H9 (cell line): ENCODE measurements around the gene RPL29. TPM values are rescaled to one million over a fixed set of nuclear protein-coding genes. Genes with fewer than 3 reads are reported as not detected.

Source experiments
- DNase-seq: peaks from one replicate; pipeline ENCODE4 v3.0.0-alpha.2; 2017
- H2AFZ ChIP-seq: one replicate; pipeline ENCODE4 v1.6.1; 2013; ENCODE audit warnings: mild to moderate bottlenecking, low read length, control low read depth, moderate library complexity
- H2AK5ac ChIP-seq: 2 replicates; pipeline ENCODE4 v1.6.1; 2013; ENCODE audit warnings: low read length, control low read depth, mixed read lengths; ENCODE audit not compliant: insufficient read length
- H2BK120ac ChIP-seq: one replicate; pipeline ENCODE4 v1.6.1; 2013; ENCODE audit warnings: low read depth, mild to moderate bottlenecking, low read length, control low read depth, inconsistent platforms; ENCODE audit not compliant: poor library complexity, severe bottlenecking
- H2BK12ac ChIP-seq: 2 replicates; pipeline ENCODE4 v1.6.1; 2013; ENCODE audit warnings: low read length, control low read depth, mixed read lengths, low read depth; ENCODE audit not compliant: insufficient read length
- H2BK15ac ChIP-seq: 2 replicates; pipeline ENCODE4 v1.6.1; 2013; ENCODE audit warnings: low read depth, low read length, control low read depth
- H2BK20ac ChIP-seq: one replicate; pipeline ENCODE4 v1.6.1; 2013; ENCODE audit warnings: low read depth, mild to moderate bottlenecking, low read length, control low read depth, inconsistent platforms; ENCODE audit not compliant: poor library complexity, severe bottlenecking
- H2BK5ac ChIP-seq: 2 replicates; pipeline ENCODE4 v1.6.1; 2013; ENCODE audit warnings: low read length, control low read depth, mixed read lengths; ENCODE audit not compliant: insufficient read length
- H3K14ac ChIP-seq: 2 replicates; pipeline ENCODE4 v1.6.1; 2013; ENCODE audit warnings: low read length, control low read depth; ENCODE audit not compliant: insufficient read depth
- H3K18ac ChIP-seq: 2 replicates; pipeline ENCODE4 v1.6.1; 2013; ENCODE audit warnings: low read depth, mild to moderate bottlenecking, mixed read lengths, low read length, control low read depth; ENCODE audit not compliant: insufficient read length
- H3K23ac ChIP-seq: 2 replicates; pipeline ENCODE4 v1.6.1; 2013; ENCODE audit warnings: low read length, control low read depth, mixed read lengths, low read depth; ENCODE audit not compliant: insufficient read length
- H3K23me2 ChIP-seq: 2 replicates; pipeline ENCODE4 v1.6.1; 2013; ENCODE audit warnings: low read depth, mild to moderate bottlenecking, mixed read lengths, low read length, control low read depth; ENCODE audit not compliant: insufficient read length, poor library complexity, severe bottlenecking
- H3K27ac ChIP-seq: 2 replicates; pipeline ENCODE4 v1.5.1; 2013; ENCODE audit warnings: low read length, control low read depth, mixed read lengths, low read depth; ENCODE audit not compliant: insufficient read length
- H3K27me3 ChIP-seq: 2 replicates; pipeline ENCODE4 v1.6.1; 2013; ENCODE audit warnings: low read length, control low read depth, inconsistent platforms; ENCODE audit not compliant: insufficient read depth
- H3K4ac ChIP-seq: 2 replicates; pipeline ENCODE4 v1.6.1; 2013; ENCODE audit warnings: low read depth, mild to moderate bottlenecking, control low read depth, inconsistent platforms, low read length, moderate library complexity
- H3K4me1 ChIP-seq: 2 replicates; pipeline ENCODE4 v1.6.1; 2013; ENCODE audit warnings: low read length, control low read depth, inconsistent platforms; ENCODE audit not compliant: insufficient read depth
- H3K4me2 ChIP-seq: 2 replicates; pipeline ENCODE4 v1.6.1; 2013; ENCODE audit warnings: low read length, control low read depth, mixed read lengths; ENCODE audit not compliant: insufficient read length, insufficient read depth
- H3K56ac ChIP-seq: 2 replicates; pipeline ENCODE4 v1.6.1; 2013; ENCODE audit warnings: low read depth, mild to moderate bottlenecking, mixed read lengths, low read length, control low read depth; ENCODE audit not compliant: insufficient read length
- H3K79me1 ChIP-seq: 2 replicates; pipeline ENCODE4 v1.6.1; 2013; ENCODE audit warnings: low read depth, mild to moderate bottlenecking, moderate library complexity, low read length, control low read depth, inconsistent platforms; ENCODE audit not compliant: insufficient read depth, poor library complexity, severe bottlenecking
- H3K79me2 ChIP-seq: 2 replicates; pipeline ENCODE4 v1.6.1; 2013; ENCODE audit warnings: low read length, control low read depth, inconsistent platforms; ENCODE audit not compliant: insufficient read depth
- H3K9ac ChIP-seq: 2 replicates; pipeline ENCODE4 v1.6.1; 2013; ENCODE audit warnings: low read length, control low read depth, mixed read lengths; ENCODE audit not compliant: insufficient read length; ENCODE audit errors: extremely low read depth
- H3K9me3 ChIP-seq: one replicate; pipeline ENCODE4 v1.6.1; 2013; ENCODE audit warnings: low read depth, low read length, inconsistent platforms; ENCODE audit not compliant: control insufficient read depth
- H3T11ph ChIP-seq: one replicate; pipeline ENCODE4 v1.6.1; 2013; ENCODE audit warnings: mild to moderate bottlenecking, low read length, control low read depth, inconsistent platforms
- H4K20me1 ChIP-seq: one replicate; pipeline ENCODE4 v1.6.1; 2013; ENCODE audit not compliant: control insufficient read depth, insufficient read length, insufficient read depth
- H4K5ac ChIP-seq: 2 replicates; pipeline ENCODE4 v1.6.1; 2013; ENCODE audit warnings: low read depth, mild to moderate bottlenecking, mixed read lengths, low read length, control low read depth; ENCODE audit not compliant: insufficient read length
- H4K8ac ChIP-seq: replicated peaks from 2 replicates; pipeline ENCODE4 v1.6.1; 2013; ENCODE audit warnings: low read length, control low read depth, mixed read lengths, low read depth; ENCODE audit not compliant: insufficient read length
- H4K91ac ChIP-seq: 2 replicates; pipeline ENCODE4 v1.6.1; 2013; ENCODE audit warnings: low read depth, mild to moderate bottlenecking, moderate library complexity, mixed read lengths, low read length, control low read depth; ENCODE audit not compliant: insufficient read length
- H3K27ac Mint-ChIP-seq, 3 experiments: 2 replicates in 2 of 3; 3 replicates in 1 of 3; pipeline ENCODE4 v1.8.0; 2020 to 2021; ENCODE audit warnings: mixed read lengths in 3 of 3, mild to moderate bottlenecking in 1 of 3, moderate library complexity in 1 of 3
- H3K27me3 Mint-ChIP-seq: 2 replicates; pipeline ENCODE4 v1.8.0; 2021; ENCODE audit warnings: low read depth, mild to moderate bottlenecking, moderate library complexity, mixed read lengths
- H3K36me3 Mint-ChIP-seq, 3 experiments: 2 replicates in 2 of 3; 3 replicates in 1 of 3; pipeline ENCODE4 v1.8.0; 2020 to 2021; ENCODE audit warnings: low read depth in 3 of 3, mixed read lengths in 3 of 3; ENCODE audit not compliant: insufficient read depth in 1 of 3
- H3K4me1 Mint-ChIP-seq, 2 experiments: 2 replicates each; pipeline ENCODE4 v1.8.0; 2020; ENCODE audit warnings: mixed read lengths in 2 of 2
- H3K4me3 Mint-ChIP-seq, 2 experiments: 2 replicates in 1 of 2; 3 replicates in 1 of 2; pipeline ENCODE4 v1.8.0; 2020 to 2021; ENCODE audit warnings: mild to moderate bottlenecking in 2 of 2, mixed read lengths in 2 of 2, moderate library complexity in 1 of 2
- H3K9me3 Mint-ChIP-seq, 2 experiments: 2 replicates in 1 of 2; 3 replicates in 1 of 2; pipeline ENCODE4 v1.8.0; 2020; ENCODE audit warnings: mild to moderate bottlenecking in 2 of 2, mixed read lengths in 2 of 2, moderate library complexity in 1 of 2
- WGBS: extraction: QIAGEN DNeasy Blood & Tissue Kit; methylation state at CpG from one replicate; pipeline ENCODE4 v1.1.7; 2013; ENCODE audit warnings: missing lambda C conversion rate, low lambda C conversion rate, mixed read lengths; ENCODE audit not compliant: insufficient read length; ENCODE audit errors: extremely low coverage; 5-methylcytosine and 5-hydroxymethylcytosine counted together
- total RNA-seq: library from RNA; stranded (reverse); gene quantifications from 2 replicates; pipeline ENCODE4 v1.2.1, GENCODE V29; 2021
- TF ChIP-seq, protein P1 (sequence below): fragments of 200-600 bp; sonication (generic); conservative IDR thresholded peaks from 3 replicates; pipeline ENCODE4 v1.8.0; 2021; ENCODE audit warnings: antibody characterized with exemption, mild to moderate bottlenecking

RPL29 gene
- total RNA-seq, 1 experiment from 2014 or later: 1,592 TPM

DNA sequence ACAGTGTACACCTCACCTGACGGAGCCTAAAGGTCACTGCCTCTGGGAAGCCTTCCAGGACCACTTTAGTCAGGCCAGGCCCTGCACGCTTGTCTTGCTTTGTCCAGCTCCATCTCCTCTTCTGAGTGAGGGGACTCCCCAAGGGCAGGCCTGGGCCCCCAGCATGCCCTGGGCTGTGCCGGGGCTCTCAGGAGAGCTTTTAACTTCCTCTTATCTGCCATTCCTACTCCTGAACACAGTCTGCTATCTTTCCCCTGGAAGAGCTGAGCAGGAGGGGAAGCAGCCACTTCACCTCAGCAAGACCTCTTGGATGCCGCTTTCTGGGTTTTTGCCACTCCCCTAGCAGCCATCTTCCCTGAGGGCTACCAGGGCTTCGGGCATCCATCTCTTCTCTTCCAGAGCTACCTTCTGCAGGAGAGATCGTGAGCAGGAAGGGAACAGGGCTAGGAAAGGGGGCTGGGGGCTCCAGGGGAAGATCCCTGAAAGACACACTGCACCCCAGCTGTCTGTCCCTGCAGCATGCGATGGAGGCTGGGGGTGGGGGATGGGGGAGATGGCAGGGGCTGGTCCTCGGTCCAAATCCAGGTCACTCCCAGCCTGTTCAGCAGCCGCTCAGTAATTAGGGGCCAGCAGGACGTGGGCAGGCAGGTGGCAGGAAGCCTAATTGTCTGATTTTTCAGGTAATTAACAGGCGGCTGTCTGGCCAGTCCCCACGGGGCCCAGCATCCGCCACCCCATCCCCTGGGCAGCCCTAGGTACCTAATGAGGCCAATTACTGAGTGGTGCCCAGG is 19.9 kb upstream of the RPL29 start:
- H3K36me3 Mint-ChIP-seq: no peaks in the 10 kb centered on the region
- H3K4me1 Mint-ChIP-seq: peaks cover 5 to 12% of the 10 kb centered on the region in 2 experiments; a peak in 3 of 4 replicates
- no peak overlapping the region for H3K27ac Mint-ChIP-seq
- Histone ChIP-seq H2AFZ (no peak overlapping the region), H2BK12ac (no peak overlapping the region), H3K27me3 (no peaks in the 10 kb centered on the region), H3K79me1 (no peaks in the 10 kb centered on the region), H2BK15ac (no peak overlapping the region), H2BK5ac (no peak overlapping the region), H3K56ac (no peak overlapping the region), H3K79me2 (no peaks in the 10 kb centered on the region), H4K91ac (no peak overlapping the region), H3K4me2 (no peak overlapping the region), H3K27ac (no peak overlapping the region), H4K20me1 (no peaks in the 10 kb centered on the region), H2BK120ac (no peak overlapping the region), H3K9me3 (no peaks in the 10 kb centered on the region), H3K9ac (no peak overlapping the region), H2BK20ac (no peak overlapping the region), H3K4ac (no peak overlapping the region), H3T11ph (no peak overlapping the region), H3K14ac (no peak overlapping the region), H3K4me1 (no peaks in the 10 kb centered on the region), H3K23me2 (no peaks in the 10 kb centered on the region), H4K5ac (no peak overlapping the region), H3K23ac (no peak overlapping the region), H3K18ac (no peak overlapping the region), H4K8ac (no peak overlapping the region), H2AK5ac (no peak overlapping the region)
- no peak for DNase-seq
- TF ChIP-seq, protein P1, sequence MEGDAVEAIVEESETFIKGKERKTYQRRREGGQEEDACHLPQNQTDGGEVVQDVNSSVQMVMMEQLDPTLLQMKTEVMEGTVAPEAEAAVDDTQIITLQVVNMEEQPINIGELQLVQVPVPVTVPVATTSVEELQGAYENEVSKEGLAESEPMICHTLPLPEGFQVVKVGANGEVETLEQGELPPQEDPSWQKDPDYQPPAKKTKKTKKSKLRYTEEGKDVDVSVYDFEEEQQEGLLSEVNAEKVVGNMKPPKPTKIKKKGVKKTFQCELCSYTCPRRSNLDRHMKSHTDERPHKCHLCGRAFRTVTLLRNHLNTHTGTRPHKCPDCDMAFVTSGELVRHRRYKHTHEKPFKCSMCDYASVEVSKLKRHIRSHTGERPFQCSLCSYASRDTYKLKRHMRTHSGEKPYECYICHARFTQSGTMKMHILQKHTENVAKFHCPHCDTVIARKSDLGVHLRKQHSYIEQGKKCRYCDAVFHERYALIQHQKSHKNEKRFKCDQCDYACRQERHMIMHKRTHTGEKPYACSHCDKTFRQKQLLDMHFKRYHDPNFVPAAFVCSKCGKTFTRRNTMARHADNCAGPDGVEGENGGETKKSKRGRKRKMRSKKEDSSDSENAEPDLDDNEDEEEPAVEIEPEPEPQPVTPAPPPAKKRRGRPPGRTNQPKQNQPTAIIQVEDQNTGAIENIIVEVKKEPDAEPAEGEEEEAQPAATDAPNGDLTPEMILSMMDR: no peak
- no peaks in the 10 kb centered on the region for H3K9me3 Mint-ChIP-seq
- no CpG with 5 or more reads among the region's 13 CpGs for WGBS
- no peak overlapping the region for H3K4me3 Mint-ChIP-seq
- H3K27me3 Mint-ChIP-seq: no peaks in the 10 kb centered on the region; the same call in 1 of the 2 replicates
